OCI-LY1 (cell line): ENCODE results near the gene EBF3.

Experiments
- H2AFZ ChIP-seq: fragments of 200-600 bp; sonication (generic), shearing (Covaris generic); 2 replicates; pipeline ENCODE4 v1.6.0; 2014; ENCODE audit warnings: antibody characterized with exemption, mild to moderate bottlenecking, low read length
- H3F3A ChIP-seq: fragments of 200-600 bp; sonication (generic), shearing (Covaris generic); 2 replicates; pipeline ENCODE4 v1.6.0; 2014; ENCODE audit warnings: mild to moderate bottlenecking, antibody characterized with exemption, low read length, moderate library complexity; ENCODE audit not compliant: insufficient read depth
- H3K27ac ChIP-seq: fragments of 200-600 bp; sonication (generic); 2 replicates; pipeline ENCODE4 v1.5.1; 2014; ENCODE audit warnings: low read length, mixed run types, mild to moderate bottlenecking, low read depth; ENCODE audit not compliant: poor library complexity, severe bottlenecking
- H3K27me3 ChIP-seq: fragments of 200-600 bp; sonication (generic); 2 replicates; pipeline ENCODE4 v1.6.0; 2014; ENCODE audit warnings: antibody characterized with exemption, mild to moderate bottlenecking, low read length, moderate library complexity; ENCODE audit not compliant: insufficient read depth
- H3K36me3 ChIP-seq: fragments of 200-600 bp; sonication (generic); 2 replicates; pipeline ENCODE4 v1.6.1; 2014; ENCODE audit warnings: mild to moderate bottlenecking, antibody characterized with exemption, low read length, moderate library complexity, mixed read lengths; ENCODE audit not compliant: insufficient read depth
- H3K4me1 ChIP-seq: fragments of 200-600 bp; sonication (generic); 2 replicates; pipeline ENCODE4 v1.5.1; 2014; ENCODE audit warnings: mild to moderate bottlenecking, low read length, moderate library complexity; ENCODE audit not compliant: insufficient read depth, severe bottlenecking
- H3K4me2 ChIP-seq: fragments of 200-600 bp; sonication (generic), shearing (Covaris generic); 2 replicates; pipeline ENCODE4 v1.6.1; 2014; ENCODE audit warnings: low read length
- H3K4me3 ChIP-seq: fragments of 200-600 bp; sonication (generic); 2 replicates; pipeline ENCODE4 v1.5.1; 2014; ENCODE audit warnings: low read length, low read depth, mild to moderate bottlenecking, mixed read lengths; ENCODE audit not compliant: poor library complexity, severe bottlenecking
- H3K79me2 ChIP-seq: fragments of 200-600 bp; shearing (Covaris generic); 2 replicates; pipeline ENCODE4 v1.6.1; 2016; ENCODE audit warnings: mixed run types, low read length, mixed read lengths; ENCODE audit not compliant: insufficient read depth
- H3K9ac ChIP-seq: fragments of 200-600 bp; sonication (generic), shearing (Covaris generic); 2 replicates; pipeline ENCODE4 v1.6.1; 2014; ENCODE audit warnings: mild to moderate bottlenecking, low read length, mixed read lengths
- H3K9me2 ChIP-seq: fragments of 200-600 bp; sonication (generic), shearing (Covaris generic); 2 replicates; pipeline ENCODE4 v1.6.1; 2014; ENCODE audit warnings: low read depth, mild to moderate bottlenecking, low read length, mixed read lengths
- H3K9me3 ChIP-seq: fragments of 200-600 bp; shearing (Covaris generic); 2 replicates; pipeline ENCODE4 v1.6.1; 2014; ENCODE audit warnings: low read length, mixed read lengths
- H4K20me1 ChIP-seq: fragments of 200-600 bp; sonication (generic), shearing (Covaris generic); 2 replicates; pipeline ENCODE4 v1.6.0; 2016; ENCODE audit warnings: mild to moderate bottlenecking, low read length; ENCODE audit not compliant: insufficient read depth
- CTCF ChIP-seq: fragments of 200-600 bp; sonication (generic), shearing (Covaris generic); IDR thresholded peaks from 2 replicates; pipeline ENCODE4 v1.5.1; 2017; ENCODE audit warnings: mild to moderate bottlenecking, antibody characterized with exemption, low read length, moderate library complexity, mixed read lengths
- EZH2 ChIP-seq: fragments of 200-600 bp; sonication (generic), shearing (Covaris generic); IDR thresholded peaks from 2 replicates; pipeline ENCODE4 v1.8.0; 2017; ENCODE audit warnings: borderline replicate concordance, mixed run types, mild to moderate bottlenecking, antibody characterized with exemption, low read length, moderate library complexity, mixed read lengths

EBF3 gene

DNA sequence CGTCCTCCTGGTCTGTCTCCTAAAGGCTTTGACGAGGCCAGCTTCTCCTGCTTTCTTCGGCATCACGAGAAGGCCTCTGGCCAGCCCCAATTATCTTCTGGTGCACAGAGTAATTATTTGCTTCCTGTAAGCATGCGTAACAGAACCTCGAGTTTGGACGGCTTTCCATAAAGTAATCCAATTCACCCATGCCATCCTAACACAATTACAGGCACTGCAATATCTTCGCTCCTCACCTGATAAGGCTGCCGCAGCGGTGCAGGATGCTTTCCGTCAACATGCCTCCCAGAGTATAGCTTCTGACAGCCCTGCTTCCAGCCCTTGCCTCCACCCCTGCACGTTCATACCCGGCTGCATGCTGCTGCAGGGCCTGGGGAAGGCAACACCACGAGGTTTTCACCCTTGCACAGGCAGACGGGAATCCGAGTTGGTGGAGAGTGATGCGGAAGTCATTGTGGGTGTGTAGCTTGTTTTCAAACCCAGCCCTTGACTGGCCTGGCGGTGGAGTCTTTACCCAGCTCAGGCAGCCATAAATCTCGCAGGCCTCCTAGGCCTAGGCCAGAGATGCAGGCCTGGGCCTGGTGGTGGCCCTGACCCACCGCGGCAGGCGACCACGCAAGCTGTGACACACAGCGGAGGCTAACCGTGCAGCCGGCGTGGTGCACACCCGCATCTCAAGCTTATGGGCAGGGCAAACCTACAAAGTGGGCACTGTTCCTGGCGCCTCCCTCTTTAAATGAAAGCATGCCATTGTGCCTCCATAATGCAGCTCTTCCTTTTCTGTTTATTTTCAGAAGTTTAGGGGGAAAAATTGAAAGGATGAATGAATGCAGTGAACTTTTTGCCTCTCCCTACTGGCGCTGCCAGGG is 12.7 kb downstream of the EBF3 start:
- H3K4me2 ChIP-seq, result no peak overlapping the region
- no peak overlapping the region for H2AFZ ChIP-seq
- no peaks in the 10 kb centered on the region for H3K79me2 ChIP-seq
- H3K4me3 ChIP-seq, result no peak overlapping the region
- no peaks in the 10 kb centered on the region for H4K20me1 ChIP-seq
- no peaks in the 10 kb centered on the region for H3K4me1 ChIP-seq
- no peaks in the 10 kb centered on the region for H3K9me2 ChIP-seq
- H3F3A ChIP-seq, result no peaks in the 10 kb centered on the region
- no peaks in the 10 kb centered on the region for H3K36me3 ChIP-seq
- TF ChIP-seq EZH2 (no peak), CTCF (no peak)
- H3K9ac ChIP-seq, result no peak overlapping the region
- H3K27me3 ChIP-seq, result no peaks in the 10 kb centered on the region
- no peak overlapping the region for H3K27ac ChIP-seq
- H3K9me3 ChIP-seq, result no peaks in the 10 kb centered on the region

DNA sequence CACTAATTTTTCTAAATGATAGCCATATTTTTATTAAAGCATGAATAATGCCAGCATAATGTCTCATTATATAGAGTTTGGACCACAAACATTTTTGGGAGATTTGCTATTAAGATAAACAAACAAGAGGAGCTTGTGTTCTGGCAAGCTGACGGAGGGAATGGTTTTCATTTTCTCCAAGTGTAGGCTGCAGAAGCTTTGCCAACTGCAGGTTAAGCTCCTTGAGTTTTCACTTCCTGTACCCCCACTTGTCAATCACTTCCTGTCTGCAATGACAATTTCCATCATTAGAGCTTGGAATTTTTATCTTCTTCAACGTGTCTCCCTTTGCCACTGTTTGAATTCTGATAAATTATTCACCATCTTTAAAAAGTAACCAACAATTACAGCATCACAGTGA is 13.4 kb downstream of the EBF3 start:
- H3K27me3 ChIP-seq, result no peaks in the 10 kb centered on the region
- H3K4me1 ChIP-seq, result no peaks in the 10 kb centered on the region
- no peak overlapping the region for H3K27ac ChIP-seq
- TF ChIP-seq EZH2 (no peak), CTCF (no peak)
- no peak overlapping the region for H2AFZ ChIP-seq
- no peaks in the 10 kb centered on the region for H3K9me3 ChIP-seq
- no peaks in the 10 kb centered on the region for H3K9me2 ChIP-seq
- H3K9ac ChIP-seq, result no peak overlapping the region
- H3K79me2 ChIP-seq, result no peaks in the 10 kb centered on the region
- no peaks in the 10 kb centered on the region for H3K36me3 ChIP-seq
- no peaks in the 10 kb centered on the region for H4K20me1 ChIP-seq
- H3K4me2 ChIP-seq, result no peak overlapping the region
- H3F3A ChIP-seq, result no peaks in the 10 kb centered on the region
- no peak overlapping the region for H3K4me3 ChIP-seq

DNA sequence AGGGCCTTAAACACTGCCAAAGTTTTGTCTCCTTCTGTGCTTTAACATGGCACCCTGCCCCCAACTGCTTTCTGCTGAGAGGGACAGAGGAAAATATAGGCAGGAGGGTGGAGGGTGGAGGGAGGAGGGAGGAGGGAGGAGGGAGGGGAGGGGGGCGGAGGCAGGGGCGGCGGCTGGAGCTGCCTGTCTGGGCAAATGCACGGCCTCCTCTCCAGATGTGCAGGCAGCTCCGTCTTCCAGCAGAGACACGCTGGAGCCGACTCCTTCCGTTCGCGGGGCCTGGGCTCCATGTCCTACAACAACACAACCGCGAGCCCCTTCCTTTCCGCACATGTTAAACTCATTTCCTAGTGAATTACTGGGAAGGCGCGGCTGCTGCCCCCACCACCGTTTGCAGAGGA is 14.2 kb downstream of the EBF3 start:
- H3K4me3 ChIP-seq, result no peak overlapping the region
- H3K9me3 ChIP-seq, result no peaks in the 10 kb centered on the region
- H3K9ac ChIP-seq, result no peak overlapping the region
- no peak for TF ChIP-seq EZH2
- TF ChIP-seq CTCF, result no peak
- H4K20me1 ChIP-seq, result no peaks in the 10 kb centered on the region
- H3K27ac ChIP-seq, result no peak overlapping the region
- H3K27me3 ChIP-seq, result no peaks in the 10 kb centered on the region
- no peaks in the 10 kb centered on the region for H3K36me3 ChIP-seq
- no peak overlapping the region for H2AFZ ChIP-seq
- H3K9me2 ChIP-seq, result no peaks in the 10 kb centered on the region
- H3K79me2 ChIP-seq, result no peaks in the 10 kb centered on the region
- no peak overlapping the region for H3K4me2 ChIP-seq
- H3K4me1 ChIP-seq, result no peaks in the 10 kb centered on the region
- H3F3A ChIP-seq, result no peaks in the 10 kb centered on the region
